Astrocyte of the spinal cord (primary cell): ENCODE results near the gene IRAG1.
"Not testable (repeated sequence)": the region's sequence is repeated elsewhere in the genome, so short reads cannot be mapped to it uniquely, and the experiment has no call there.

Experiments
- DNase-seq: peaks from one replicate; pipeline ENCODE4 v3.0.0; 2011; ENCODE audit warnings: low read depth, low spot score
- H3K4me3 ChIP-seq: 2 replicates; pipeline ENCODE4 v1.5.1; 2011; ENCODE audit warnings: low read depth, mild to moderate bottlenecking, low read length, moderate library complexity
- in situ Hi-C: cut with HindIII; loops from 2 replicates; pipeline ENCODE4 v1.10.0; 2017; ENCODE audit warnings: low sequenced_read_pairs
- TF ChIP-seq, protein P1 (sequence below): IDR thresholded peaks from 2 replicates; pipeline ENCODE4 v1.5.1; 2012; ENCODE audit warnings: low read depth, mild to moderate bottlenecking, low read length, inconsistent platforms

The IRAG1 gene

DNA sequence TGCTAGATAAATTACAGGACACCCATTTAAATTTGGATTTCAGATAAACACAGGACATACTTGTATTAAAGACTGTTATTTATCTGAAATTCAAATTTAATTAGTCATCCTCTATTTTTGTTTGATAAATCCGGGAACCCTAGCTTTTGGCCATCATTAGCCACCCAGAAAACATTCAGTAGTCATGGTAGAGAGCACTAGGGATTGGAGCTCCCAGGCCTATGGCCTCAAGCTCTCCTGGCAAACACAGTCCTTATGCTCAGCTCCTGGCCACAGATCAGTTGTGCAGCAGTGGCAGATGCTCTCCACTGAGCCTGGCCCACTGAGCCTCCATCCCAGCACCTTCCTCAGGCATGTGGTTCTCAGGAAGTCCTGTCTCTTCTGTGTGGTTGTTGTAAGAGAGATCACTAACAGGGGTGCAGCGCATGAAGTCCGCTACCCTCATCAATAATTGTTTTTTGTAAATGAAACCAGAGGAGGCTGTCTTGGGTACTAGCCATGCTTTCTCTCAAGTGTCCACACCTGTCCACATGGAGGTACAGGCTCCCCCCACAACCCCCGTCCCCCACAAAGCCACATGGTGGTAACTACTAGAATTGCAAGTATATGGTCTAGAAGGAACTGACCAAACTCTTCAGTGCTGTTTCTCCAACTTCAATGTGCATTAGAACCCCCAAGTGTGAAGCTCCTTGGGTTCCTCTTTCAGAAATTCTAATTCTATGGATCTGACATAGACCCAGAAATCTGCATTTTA is 1.1 kb upstream of the IRAG1 start:
- TF ChIP-seq, protein P1, sequence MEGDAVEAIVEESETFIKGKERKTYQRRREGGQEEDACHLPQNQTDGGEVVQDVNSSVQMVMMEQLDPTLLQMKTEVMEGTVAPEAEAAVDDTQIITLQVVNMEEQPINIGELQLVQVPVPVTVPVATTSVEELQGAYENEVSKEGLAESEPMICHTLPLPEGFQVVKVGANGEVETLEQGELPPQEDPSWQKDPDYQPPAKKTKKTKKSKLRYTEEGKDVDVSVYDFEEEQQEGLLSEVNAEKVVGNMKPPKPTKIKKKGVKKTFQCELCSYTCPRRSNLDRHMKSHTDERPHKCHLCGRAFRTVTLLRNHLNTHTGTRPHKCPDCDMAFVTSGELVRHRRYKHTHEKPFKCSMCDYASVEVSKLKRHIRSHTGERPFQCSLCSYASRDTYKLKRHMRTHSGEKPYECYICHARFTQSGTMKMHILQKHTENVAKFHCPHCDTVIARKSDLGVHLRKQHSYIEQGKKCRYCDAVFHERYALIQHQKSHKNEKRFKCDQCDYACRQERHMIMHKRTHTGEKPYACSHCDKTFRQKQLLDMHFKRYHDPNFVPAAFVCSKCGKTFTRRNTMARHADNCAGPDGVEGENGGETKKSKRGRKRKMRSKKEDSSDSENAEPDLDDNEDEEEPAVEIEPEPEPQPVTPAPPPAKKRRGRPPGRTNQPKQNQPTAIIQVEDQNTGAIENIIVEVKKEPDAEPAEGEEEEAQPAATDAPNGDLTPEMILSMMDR: no peak
- in situ Hi-C loops: no loop called here
- no peak overlapping the region for H3K4me3 ChIP-seq
- DNase-seq: peak; percentile 17

DNA sequence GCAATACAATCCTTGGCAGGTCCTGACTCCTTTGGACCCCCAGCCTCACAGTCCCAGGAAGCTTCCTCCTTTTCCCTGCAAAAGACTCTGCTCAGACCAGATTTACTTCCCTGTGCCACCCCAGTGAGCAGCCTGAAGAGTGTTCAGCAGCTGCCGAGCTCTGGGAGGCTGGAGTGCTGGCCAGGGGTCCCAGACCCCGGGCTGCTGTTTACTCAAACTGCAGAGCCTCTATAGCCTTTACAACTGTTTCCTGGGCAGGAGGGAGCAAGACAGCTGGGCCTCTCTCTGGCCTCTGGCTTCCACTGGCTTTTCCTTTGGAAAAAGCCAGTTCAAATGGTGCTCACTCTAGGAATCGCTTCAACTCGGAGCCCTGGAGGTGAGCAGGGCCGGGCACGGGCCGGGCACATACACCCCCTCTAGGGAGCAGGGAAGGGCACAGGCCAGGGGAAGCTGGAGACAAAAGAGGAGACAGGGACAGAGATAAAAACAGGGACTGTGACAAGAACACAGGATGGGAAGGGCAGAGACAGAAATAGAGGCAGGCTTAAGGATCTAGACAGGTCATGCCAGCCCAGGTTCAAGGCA is 932 bp downstream of the IRAG1 start:
- TF ChIP-seq, protein P1: no peak
- peak overlapping the region; percentile 41 for H3K4me3 ChIP-seq
- DNase-seq: no peak
- in situ Hi-C loops: no loop called here

DNA sequence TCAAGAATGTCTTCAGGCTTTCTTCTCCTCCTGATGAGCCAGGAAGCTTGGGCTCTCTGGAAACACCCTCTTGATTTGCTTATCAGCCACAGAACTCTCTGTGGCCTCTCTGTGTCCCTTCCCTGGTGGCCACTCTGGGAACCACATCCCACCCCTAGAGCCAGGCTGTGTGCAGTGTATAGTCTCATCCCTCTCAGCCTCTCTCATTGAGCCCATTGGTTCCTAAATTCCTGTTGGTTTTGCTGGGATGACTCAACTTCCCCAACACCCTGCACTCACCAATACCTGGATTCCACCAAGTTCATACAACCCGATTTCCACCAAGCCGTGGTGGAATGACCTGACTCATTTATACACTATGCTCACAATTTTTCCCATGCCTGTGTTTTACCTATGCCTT is 5.2 kb downstream of the IRAG1 start:
- no peak overlapping the region for H3K4me3 ChIP-seq
- DNase-seq: peak; percentile 18
- in situ Hi-C loops: no loop called here
- TF ChIP-seq, protein P1: peak; percentile 33

DNA sequence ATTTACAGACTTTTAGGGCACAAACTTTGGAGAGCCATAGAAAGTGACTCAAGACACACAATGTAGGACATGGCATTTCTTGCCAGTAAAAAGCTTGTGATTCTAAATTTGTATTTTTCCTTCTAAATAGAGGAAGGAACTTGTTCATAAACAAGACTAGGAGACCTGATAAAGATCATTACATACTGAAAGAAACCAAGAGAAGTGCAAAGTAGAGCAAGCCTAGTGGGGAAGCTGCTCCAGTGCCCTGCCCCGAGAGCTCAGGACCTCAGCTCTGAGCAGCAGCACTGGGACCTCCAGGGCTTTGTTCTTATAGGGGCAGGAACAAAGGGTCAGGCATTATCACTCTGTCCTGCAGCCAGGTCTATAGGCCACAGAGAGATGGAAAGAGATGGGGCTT is 7.2 kb downstream of the IRAG1 start:
- TF ChIP-seq, protein P1: no peak
- H3K4me3 ChIP-seq: no peak overlapping the region
- in situ Hi-C loops: no loop called here

DNA sequence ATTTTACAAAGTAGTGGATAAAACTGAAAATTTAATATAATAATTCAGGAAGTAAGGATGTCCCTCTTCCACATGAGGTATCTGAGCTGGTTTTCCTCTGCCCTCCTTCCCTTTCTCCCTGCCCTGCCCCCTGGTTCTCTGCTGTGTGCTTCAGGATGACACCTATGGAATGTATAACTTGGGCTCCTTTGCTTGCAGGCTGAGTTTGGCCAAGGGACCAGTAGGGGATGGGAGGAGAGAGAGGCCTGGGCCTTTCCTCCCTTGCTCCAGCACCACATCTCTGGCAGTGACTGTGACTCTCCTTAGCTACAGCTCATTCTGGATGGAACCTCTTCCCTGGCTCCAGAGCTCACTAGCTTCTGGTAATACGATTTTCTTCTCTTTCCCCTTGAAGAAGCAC is 10.1 kb downstream of the IRAG1 start:
- no peak overlapping the region for H3K4me3 ChIP-seq
- in situ Hi-C loops: no loop called here
- TF ChIP-seq, protein P1: no peak
- DNase-seq: no peak

More for the DNA sequence above, 7.2 kb downstream of the IRAG1 start:
- DNase-seq: no peak

DNA sequence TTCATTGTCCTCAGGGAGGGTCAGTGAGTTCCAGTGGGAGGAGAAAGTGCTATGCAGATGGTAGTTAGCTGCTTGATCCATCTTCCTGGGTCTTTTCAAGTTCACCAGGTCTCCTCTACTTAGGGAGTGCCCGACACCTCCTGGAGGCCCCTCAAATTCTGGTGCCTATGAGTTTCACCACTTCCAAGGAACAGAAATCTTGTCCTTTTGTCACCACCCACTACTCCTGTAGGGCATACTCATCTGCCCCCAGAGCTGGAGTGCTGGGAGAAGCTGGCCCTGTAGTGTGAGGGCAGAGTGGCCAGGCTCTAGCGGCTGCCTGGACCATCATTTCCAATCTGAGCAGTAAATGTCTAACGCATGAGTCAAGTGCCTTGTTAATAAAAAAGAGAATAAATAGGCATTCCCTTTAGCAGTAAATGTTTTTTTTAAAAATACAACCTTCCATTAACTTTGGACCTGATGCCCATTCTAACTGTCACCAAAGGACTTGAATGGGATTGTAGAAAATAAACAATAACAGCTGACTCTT is 12.5 kb downstream of the IRAG1 start:
- H3K4me3 ChIP-seq: no peak overlapping the region
- TF ChIP-seq, protein P1: no peak
- in situ Hi-C loops: no loop called here
- DNase-seq: no peak

DNA sequence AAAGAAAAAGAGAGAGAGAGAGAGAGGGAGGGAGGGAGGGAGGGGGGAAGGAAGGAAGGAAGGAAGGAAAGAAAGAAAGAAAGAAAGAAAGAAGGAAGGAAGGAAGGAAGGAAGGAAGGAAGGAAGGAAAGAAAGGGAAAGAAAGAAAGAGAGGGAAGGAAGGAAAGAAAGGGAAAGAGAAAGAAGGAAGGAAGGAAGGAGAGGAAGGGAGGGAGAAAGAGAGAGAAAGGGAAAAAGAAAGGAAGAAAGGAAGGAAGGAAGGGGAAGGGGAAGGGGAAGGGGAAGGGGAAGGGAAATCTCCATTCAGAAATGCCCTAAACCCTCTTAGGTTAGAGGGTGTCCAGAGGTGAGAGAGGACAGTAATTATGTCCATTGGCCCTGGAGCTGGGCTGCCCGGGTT is 13.3 kb downstream of the IRAG1 start:
- H3K4me3 ChIP-seq, in situ Hi-C loops, DNase-seq: not testable (repeated sequence)
